A549 (cell line): ENCODE results near the gene GH2.
"Not testable (repeated sequence)": the region's sequence is repeated elsewhere in the genome, so short reads cannot be mapped to it uniquely, and the experiment has no call there.

ENCODE experiments used
- EHMT2 ChIP-seq: fragments of 200-600 bp; sonication (generic); IDR thresholded peaks from 2 replicates; pipeline ENCODE4 v1.6.1; 2016; ENCODE audit warnings: antibody characterized with exemption, low read depth, mild to moderate bottlenecking, moderate library complexity
- ESRRA ChIP-seq: fragments of 150-350 bp; IDR thresholded peaks from 2 replicates; pipeline ENCODE4 v1.6.1; 2014; ENCODE audit warnings: mild to moderate bottlenecking, low read length, borderline replicate concordance
- JUNB ChIP-seq: fragments of >200 bp; sonication (Bioruptor Twin); formaldehyde crosslinking; IDR thresholded peaks from 2 replicates; pipeline ENCODE4 v1.6.1; 2016
- KDM1A ChIP-seq: fragments of 200-600 bp; sonication (generic); IDR thresholded peaks from 2 replicates; pipeline ENCODE4 v1.6.1; 2016; ENCODE audit warnings: low read depth, mild to moderate bottlenecking
- MAFK ChIP-seq: fragments of 450-650 bp; IDR thresholded peaks from 2 replicates; pipeline ENCODE4 v1.6.1; 2014; ENCODE audit not compliant: partially characterized antibody
- NFE2L2 ChIP-seq: fragments of 150-350 bp; conservative IDR thresholded peaks from 2 replicates; pipeline ENCODE4 v1.6.1; 2014; ENCODE audit warnings: low read length
- NR3C1 ChIP-seq: fragments of >200 bp; sonication (Bioruptor Twin); formaldehyde crosslinking; IDR thresholded peaks from 3 replicates; pipeline ENCODE4 v1.6.1; 2017
- POLR2A ChIP-seq: IDR thresholded peaks from 2 replicates; pipeline ENCODE4 v1.6.1; 2012; ENCODE audit warnings: mild to moderate bottlenecking, low read length
- RAD21 ChIP-seq, 2 experiments: fragments of >200 bp in 1 of 2; sonication (Bioruptor Twin) in 1 of 2; formaldehyde crosslinking in 1 of 2; IDR thresholded peaks in 1 of 2; conservative IDR thresholded peaks in 1 of 2; 2 replicates in 1 of 2; 3 replicates in 1 of 2; pipeline ENCODE4 v1.6.1; 2012 to 2018; ENCODE audit warnings: inconsistent platforms in 1 of 2
- RARB ChIP-seq: fragments of 250-450 bp; sonication (Bioruptor Pico); IDR thresholded peaks from 2 replicates; pipeline ENCODE4 v1.8.0; 2021; ENCODE audit warnings: mild to moderate bottlenecking, moderate library complexity
- TF ChIP-seq, protein P1 (sequence below): fragments of >200 bp; sonication (Bioruptor Twin); formaldehyde crosslinking; IDR thresholded peaks from 3 replicates; pipeline ENCODE4 v1.5.1; 2016
- TF ChIP-seq, protein P2 (sequence below): IDR thresholded peaks from 2 replicates; pipeline ENCODE4 v1.6.1; 2012
- TF ChIP-seq, protein P3 (sequence below): fragments of 200-600 bp; sonication (generic); IDR thresholded peaks from 2 replicates; pipeline ENCODE4 v1.6.1; 2016; ENCODE audit warnings: antibody characterized with exemption, mild to moderate bottlenecking, moderate library complexity

DNA sequence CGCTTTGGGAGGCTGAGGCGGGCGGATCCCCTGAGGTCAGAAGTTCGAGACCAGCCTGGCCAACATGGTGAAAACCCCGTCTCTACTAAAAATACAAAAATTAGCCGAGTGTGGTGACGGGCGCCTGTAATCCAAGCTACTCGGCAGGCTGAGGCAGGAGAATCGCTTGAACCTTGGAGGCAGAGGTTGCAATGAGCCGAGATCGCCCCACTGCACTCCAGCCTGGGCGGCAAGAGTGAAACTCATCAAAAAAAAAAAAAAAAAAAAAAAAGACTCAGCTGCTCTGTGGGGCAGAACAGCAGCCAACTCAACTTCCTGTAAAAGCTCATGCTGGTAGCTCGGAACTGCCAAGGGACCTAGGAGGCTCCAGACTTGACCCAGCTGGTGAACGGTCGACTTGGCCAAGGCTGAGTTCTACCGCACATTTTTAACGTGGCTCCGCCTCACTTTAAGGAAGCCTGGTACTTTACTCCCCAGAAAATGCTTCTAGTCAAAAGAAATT, 38.3 kb downstream of the GH2 start:
- TF ChIP-seq NFE2L2; POLR2A; MAFK; RAD21 (conservative IDR thresholded peaks at IDR 0.05 in 1 of 2, IDR thresholded peaks at IDR 0.05 in 1 of 2); EHMT2; RARB; KDM1A; NR3C1; ESRRA; JUNB: not testable (repeated sequence)
- TF ChIP-seq, protein P1, sequence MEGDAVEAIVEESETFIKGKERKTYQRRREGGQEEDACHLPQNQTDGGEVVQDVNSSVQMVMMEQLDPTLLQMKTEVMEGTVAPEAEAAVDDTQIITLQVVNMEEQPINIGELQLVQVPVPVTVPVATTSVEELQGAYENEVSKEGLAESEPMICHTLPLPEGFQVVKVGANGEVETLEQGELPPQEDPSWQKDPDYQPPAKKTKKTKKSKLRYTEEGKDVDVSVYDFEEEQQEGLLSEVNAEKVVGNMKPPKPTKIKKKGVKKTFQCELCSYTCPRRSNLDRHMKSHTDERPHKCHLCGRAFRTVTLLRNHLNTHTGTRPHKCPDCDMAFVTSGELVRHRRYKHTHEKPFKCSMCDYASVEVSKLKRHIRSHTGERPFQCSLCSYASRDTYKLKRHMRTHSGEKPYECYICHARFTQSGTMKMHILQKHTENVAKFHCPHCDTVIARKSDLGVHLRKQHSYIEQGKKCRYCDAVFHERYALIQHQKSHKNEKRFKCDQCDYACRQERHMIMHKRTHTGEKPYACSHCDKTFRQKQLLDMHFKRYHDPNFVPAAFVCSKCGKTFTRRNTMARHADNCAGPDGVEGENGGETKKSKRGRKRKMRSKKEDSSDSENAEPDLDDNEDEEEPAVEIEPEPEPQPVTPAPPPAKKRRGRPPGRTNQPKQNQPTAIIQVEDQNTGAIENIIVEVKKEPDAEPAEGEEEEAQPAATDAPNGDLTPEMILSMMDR: not testable (repeated sequence)
- TF ChIP-seq, protein P2, sequence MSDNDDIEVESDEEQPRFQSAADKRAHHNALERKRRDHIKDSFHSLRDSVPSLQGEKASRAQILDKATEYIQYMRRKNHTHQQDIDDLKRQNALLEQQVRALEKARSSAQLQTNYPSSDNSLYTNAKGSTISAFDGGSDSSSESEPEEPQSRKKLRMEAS: not testable (repeated sequence)
- TF ChIP-seq, protein P3, sequence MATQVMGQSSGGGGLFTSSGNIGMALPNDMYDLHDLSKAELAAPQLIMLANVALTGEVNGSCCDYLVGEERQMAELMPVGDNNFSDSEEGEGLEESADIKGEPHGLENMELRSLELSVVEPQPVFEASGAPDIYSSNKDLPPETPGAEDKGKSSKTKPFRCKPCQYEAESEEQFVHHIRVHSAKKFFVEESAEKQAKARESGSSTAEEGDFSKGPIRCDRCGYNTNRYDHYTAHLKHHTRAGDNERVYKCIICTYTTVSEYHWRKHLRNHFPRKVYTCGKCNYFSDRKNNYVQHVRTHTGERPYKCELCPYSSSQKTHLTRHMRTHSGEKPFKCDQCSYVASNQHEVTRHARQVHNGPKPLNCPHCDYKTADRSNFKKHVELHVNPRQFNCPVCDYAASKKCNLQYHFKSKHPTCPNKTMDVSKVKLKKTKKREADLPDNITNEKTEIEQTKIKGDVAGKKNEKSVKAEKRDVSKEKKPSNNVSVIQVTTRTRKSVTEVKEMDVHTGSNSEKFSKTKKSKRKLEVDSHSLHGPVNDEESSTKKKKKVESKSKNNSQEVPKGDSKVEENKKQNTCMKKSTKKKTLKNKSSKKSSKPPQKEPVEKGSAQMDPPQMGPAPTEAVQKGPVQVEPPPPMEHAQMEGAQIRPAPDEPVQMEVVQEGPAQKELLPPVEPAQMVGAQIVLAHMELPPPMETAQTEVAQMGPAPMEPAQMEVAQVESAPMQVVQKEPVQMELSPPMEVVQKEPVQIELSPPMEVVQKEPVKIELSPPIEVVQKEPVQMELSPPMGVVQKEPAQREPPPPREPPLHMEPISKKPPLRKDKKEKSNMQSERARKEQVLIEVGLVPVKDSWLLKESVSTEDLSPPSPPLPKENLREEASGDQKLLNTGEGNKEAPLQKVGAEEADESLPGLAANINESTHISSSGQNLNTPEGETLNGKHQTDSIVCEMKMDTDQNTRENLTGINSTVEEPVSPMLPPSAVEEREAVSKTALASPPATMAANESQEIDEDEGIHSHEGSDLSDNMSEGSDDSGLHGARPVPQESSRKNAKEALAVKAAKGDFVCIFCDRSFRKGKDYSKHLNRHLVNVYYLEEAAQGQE: not testable (repeated sequence)
